Measurements from ENCODE around the gene NAPSA. TPM values are rescaled to one million over a fixed set of nuclear protein-coding genes. Genes with fewer than 3 reads are reported as not detected.

The NAPSA gene
- total RNA-seq, 1 donor from 2014 or later = 2.3 TPM

DNA sequence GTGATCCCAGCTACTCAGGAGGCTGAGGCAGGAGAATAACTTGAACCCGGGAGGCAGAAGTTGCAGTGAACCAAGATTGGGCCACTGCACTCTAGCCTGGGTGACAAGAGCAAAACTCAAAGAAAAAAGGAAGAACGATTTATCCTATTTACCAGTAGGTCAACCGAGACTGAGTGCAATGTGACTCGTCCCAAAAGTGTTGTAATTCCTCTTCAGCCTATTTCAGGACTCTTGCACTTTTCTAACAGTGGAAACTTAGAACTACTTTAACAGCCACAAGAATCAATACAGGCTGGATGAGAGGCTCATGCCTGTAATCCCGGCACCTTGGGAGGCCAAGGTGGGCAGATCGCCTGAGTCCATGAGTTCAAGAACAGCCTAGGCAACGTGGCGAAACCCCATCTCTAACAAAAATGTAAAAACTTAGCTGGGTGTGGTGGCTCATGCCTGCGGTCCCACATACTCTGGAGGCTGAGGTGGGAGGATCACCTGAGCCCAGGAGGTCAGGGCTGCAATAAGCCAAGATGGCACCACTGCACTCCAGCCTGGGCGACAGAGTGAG, 6.6 kb upstream of the NAPSA start:
- Mint-ChIP-seq H3K27ac (no peak overlapping the region), H3K27me3 (no peaks in the 10 kb centered on the region), H3K4me1 (ENCODE audit: unreplicated experiment) (peaks cover 19% of the 10 kb centered on the region), H3K9me3 (no peaks in the 10 kb centered on the region), H3K36me3 (no peaks in the 10 kb centered on the region), H3K4me3 (no peak overlapping the region)
- TF ChIP-seq, protein P1, sequence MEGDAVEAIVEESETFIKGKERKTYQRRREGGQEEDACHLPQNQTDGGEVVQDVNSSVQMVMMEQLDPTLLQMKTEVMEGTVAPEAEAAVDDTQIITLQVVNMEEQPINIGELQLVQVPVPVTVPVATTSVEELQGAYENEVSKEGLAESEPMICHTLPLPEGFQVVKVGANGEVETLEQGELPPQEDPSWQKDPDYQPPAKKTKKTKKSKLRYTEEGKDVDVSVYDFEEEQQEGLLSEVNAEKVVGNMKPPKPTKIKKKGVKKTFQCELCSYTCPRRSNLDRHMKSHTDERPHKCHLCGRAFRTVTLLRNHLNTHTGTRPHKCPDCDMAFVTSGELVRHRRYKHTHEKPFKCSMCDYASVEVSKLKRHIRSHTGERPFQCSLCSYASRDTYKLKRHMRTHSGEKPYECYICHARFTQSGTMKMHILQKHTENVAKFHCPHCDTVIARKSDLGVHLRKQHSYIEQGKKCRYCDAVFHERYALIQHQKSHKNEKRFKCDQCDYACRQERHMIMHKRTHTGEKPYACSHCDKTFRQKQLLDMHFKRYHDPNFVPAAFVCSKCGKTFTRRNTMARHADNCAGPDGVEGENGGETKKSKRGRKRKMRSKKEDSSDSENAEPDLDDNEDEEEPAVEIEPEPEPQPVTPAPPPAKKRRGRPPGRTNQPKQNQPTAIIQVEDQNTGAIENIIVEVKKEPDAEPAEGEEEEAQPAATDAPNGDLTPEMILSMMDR (conservative IDR thresholded peaks at IDR 0.05) = no peak
- DNase-seq (ENCODE audit: extremely low spot score, unreplicated experiment) = no peak

DNA sequence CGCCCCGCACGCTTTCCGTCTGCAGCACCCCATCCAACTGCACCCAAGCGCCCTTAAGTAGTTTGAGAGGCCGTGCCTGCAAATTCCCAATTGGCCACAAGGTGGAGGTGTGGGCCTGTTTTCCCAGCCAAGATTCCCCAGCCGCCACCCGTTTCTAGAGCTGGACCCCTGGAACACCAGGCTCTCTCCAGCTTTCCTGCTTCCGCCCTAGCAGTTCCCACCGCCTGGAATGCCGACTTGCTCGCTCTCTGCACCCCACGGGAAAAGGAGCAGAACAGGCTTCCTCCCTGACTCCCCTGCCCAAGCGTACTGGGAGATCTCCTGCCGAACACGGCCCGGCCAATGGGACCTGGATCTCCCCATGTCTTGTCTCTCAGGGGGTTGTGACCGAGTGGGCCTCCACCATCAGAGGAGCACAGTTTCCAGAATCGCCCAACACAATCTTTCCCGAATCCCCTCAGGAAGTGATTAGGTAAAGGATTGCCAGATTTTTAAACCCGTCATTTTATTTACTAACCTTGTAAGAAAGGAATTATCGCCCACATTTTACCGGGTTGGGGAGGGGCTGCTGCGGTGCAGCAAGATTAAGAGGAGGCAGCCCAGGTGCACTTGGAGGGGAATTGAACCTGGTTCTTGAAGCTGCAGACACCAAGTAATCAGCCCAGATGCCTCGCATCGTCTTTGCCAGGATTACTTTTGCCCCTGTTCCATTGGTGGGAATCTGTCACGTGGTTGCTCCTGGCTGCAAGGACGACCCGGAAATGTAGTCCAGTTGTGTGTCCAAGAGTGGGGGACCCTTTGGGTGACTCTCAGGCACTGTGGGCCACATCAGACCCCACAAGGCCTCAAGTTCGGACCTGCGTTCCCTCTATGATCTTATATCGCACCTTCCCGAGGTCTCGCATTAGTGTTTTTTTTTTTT, 3.5 kb upstream of the NAPSA start:
- H3K4me1 Mint-ChIP-seq (ENCODE audit: unreplicated experiment) = peaks cover 14% of the 10 kb centered on the region
- TF ChIP-seq, protein P1 (conservative IDR thresholded peaks at IDR 0.05) = peak; percentile 91
- no peaks in the 10 kb centered on the region for H3K27me3 Mint-ChIP-seq
- DNase-seq (ENCODE audit: extremely low spot score, unreplicated experiment) = peak; percentile 84
- no peaks in the 10 kb centered on the region for H3K36me3 Mint-ChIP-seq
- H3K9me3 Mint-ChIP-seq = no peaks in the 10 kb centered on the region
- peak overlapping the region; percentile 96 for H3K4me3 Mint-ChIP-seq
- H3K27ac Mint-ChIP-seq = peak overlapping the region; percentile 90

DNA sequence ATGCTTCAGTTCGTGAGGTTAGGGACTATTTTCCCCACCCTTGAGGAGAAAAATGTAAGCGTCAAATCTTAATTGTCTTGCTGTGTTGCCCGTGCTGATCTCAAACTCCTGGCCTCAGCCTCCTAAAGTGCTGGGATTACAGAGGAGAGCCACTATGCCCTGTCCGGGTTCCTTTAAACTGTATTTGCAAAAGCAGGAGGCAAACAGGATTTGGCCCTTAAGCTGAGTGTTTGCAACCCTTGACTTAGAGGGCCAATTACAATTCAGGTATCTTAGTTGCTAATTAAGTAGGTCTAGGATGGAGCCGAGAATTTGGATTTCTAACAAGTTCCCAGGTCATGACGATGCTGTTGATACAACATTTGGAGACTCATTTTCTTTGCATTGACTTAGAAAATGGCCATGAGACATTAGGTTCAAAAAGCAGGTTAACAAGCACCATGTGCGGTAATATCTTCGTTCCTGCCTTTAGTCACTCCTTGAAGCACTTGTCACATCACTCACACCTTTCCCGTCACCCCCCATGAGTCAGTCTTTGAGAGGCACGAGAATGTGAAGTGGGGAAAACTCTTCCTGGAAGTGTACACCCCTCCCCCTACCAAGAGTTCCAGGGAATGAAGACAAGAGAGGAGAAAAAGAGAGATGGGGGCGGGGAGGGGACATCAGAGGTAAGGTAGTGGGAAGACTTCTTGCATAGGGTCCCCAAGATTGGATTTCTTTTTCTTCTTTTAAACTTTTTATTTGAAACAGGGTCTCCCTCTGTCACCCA, 2.6 kb downstream of the NAPSA start:
- Mint-ChIP-seq H3K27me3 (no peaks in the 10 kb centered on the region), H3K27ac (no peak overlapping the region), H3K4me3 (no peak overlapping the region), H3K9me3 (no peaks in the 10 kb centered on the region), H3K4me1 (ENCODE audit: unreplicated experiment) (no peaks in the 10 kb centered on the region), H3K36me3 (peaks cover 6% of the 10 kb centered on the region)
- TF ChIP-seq, protein P1 (conservative IDR thresholded peaks at IDR 0.05) = no peak
- no peak for DNase-seq (ENCODE audit: extremely low spot score, unreplicated experiment)

DNA sequence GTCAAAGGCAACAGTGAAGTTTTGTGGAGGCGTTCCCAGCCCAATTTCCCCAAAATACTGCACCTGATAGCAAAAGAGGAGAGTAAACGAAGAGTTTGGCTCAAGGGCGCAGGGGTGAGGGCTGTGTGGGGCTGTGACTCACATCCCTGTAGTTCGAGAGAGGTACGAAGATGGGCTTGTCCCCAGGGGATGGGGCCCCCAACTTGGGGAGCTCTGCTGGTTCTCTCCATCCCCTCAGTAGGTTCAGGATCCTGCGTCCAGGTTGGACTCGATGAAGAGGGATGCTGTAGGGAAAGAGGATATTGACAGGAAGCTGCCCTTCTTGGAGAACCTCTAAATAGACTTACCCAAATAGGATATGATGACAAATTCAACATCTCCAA, 3.4 kb downstream of the NAPSA start:
- Mint-ChIP-seq H3K4me1 (ENCODE audit: unreplicated experiment) (no peaks in the 10 kb centered on the region), H3K36me3 (peaks cover 6% of the 10 kb centered on the region), H3K4me3 (no peak overlapping the region), H3K27me3 (no peaks in the 10 kb centered on the region), H3K9me3 (no peaks in the 10 kb centered on the region), H3K27ac (no peak overlapping the region)
- no peak for DNase-seq (ENCODE audit: extremely low spot score, unreplicated experiment)
- TF ChIP-seq, protein P1 (conservative IDR thresholded peaks at IDR 0.05) = no peak

DNA sequence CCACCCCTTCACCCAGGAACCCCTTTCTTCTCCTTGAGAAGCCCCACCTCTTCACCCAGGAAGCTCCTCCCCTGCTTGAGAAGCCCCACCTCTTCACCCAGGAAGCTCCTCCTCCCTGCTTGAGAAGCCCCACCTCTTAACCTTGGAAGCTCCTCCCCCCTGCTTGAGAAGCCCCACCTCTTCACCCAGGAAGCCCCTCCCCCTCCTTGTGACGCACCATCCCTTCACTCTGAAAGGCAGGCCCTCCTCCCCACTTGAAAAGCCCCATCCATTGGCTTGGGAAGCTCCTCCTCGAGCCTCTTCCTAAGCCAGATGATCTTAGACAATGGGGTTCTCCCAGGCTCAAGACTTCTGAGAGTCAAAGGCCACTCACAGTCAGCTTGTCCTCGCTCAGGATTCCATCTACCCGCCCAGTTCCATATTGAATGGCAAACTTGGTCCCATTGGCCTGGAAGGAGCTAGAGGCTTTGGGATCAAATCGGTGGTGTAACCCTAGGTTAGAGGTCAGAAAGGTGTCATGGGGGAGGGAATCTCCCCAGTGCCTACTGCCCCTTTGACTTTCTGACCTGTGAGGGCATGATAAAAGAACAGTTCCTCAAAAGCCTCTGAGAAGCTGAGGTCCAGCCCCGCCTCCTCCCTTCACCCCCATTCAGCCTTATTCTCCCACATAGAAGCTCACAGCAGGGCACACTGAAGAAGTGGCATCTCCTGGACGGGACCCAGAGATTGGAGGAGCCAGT, 4.0 kb downstream of the NAPSA start:
- DNase-seq (ENCODE audit: extremely low spot score, unreplicated experiment) = no peak
- no peaks in the 10 kb centered on the region for H3K27me3 Mint-ChIP-seq
- H3K27ac Mint-ChIP-seq = no peak overlapping the region
- TF ChIP-seq, protein P1 (conservative IDR thresholded peaks at IDR 0.05) = no peak
- H3K9me3 Mint-ChIP-seq = no peaks in the 10 kb centered on the region
- peaks cover 6% of the 10 kb centered on the region for H3K36me3 Mint-ChIP-seq
- no peaks in the 10 kb centered on the region for H3K4me1 Mint-ChIP-seq (ENCODE audit: unreplicated experiment)
- no peak overlapping the region for H3K4me3 Mint-ChIP-seq
